Measurements from ENCODE around the gene KIF19. TPM values are rescaled to one million over a fixed set of nuclear protein-coding genes. Genes with fewer than 3 reads are reported as not detected.
A peak's percentile ranks its signal among the peaks of the same experiment; 100 is the strongest.

KIF19 gene
- total RNA-seq, 1 donor from 2014 or later: 55.2 TPM

- intact Hi-C loops (cut with DNase I): no loop called here
- ATAC-seq (no peak), DNase-seq (ENCODE audit: low spot score) (no peak)
Observed at GRCh38 chr17:74356646-74357465, 30.8 kb downstream of the KIF19 start.

- intact Hi-C loops (cut with DNase I): no loop called here
- no peak for ATAC-seq
- DNase-seq (ENCODE audit: low spot score): no peak
Observed at GRCh38 chr17:74357466-74357809, 31.4 kb downstream of the KIF19 start.

- intact Hi-C loops (cut with DNase I): no loop called here
- ATAC-seq: no peak
- no peak for DNase-seq (ENCODE audit: low spot score)
Observed at GRCh38 chr17:74358697-74359096, 32.7 kb downstream of the KIF19 start.

GRCh38 chr17:74359916-74360315 is 33.9 kb downstream of the KIF19 start:
- DNase-seq (ENCODE audit: low spot score): no peak
- no peak for ATAC-seq
- intact Hi-C loops (cut with DNase I): loop anchor here (10.0 kb wide), 1 partner anchor 155 kb away; the partner anchor contains the start of gene RPL38

- no peak for ATAC-seq
- DNase-seq (ENCODE audit: low spot score): no peak
- intact Hi-C loops (cut with DNase I): loop anchor here (10.0 kb wide), 1 partner anchor 156 kb away; the partner anchor contains the start of gene RPL38
Observed at GRCh38 chr17:74360899-74361229, 34.8 kb downstream of the KIF19 start.

GRCh38 chr17:74361230-74362068 is 35.4 kb downstream of the KIF19 start, which contains the start of gene BTBD17:
Gene BTBD17 (minus strand): TSS chr17:74361868. CDS start chr17:74361819, 49 bp downstream.
- ATAC-seq (peak; percentile 88), DNase-seq (ENCODE audit: low spot score) (peak; percentile 83)
- intact Hi-C loops (cut with DNase I): loop anchor here (10.0 kb wide), 1 partner anchor 157 kb away; the partner anchor contains the start of gene RPL38

GRCh38 chr17:74362069-74362405 is 36.0 kb downstream of the KIF19 start:
- intact Hi-C loops (cut with DNase I): loop anchor here (10.0 kb wide), 1 partner anchor 157 kb away; the partner anchor contains the start of gene RPL38
- ATAC-seq: no peak
- no peak for DNase-seq (ENCODE audit: low spot score)

GRCh38 chr17:74362810-74363498 is 36.9 kb downstream of the KIF19 start:
- intact Hi-C loops (cut with DNase I): loop anchor here (10.0 kb wide), 1 partner anchor 158 kb away; the partner anchor contains the start of gene RPL38
- DNase-seq (ENCODE audit: low spot score) (no peak), ATAC-seq (no peak)

GRCh38 chr17:74367206-74367605 is 41.2 kb downstream of the KIF19 start, which contains the start of gene GPR142:
Gene GPR142 (plus strand): TSS chr17:74367506. CDS start chr17:74369541, 2,035 bp downstream.
- intact Hi-C loops (cut with DNase I): loop anchor here (10.0 kb wide), 1 partner anchor 162 kb away; the partner anchor contains the start of gene RPL38
- DNase-seq (ENCODE audit: low spot score) (no peak), ATAC-seq (no peak)

GRCh38 chr17:74368341-74369081 is 42.5 kb downstream of the KIF19 start:
- ATAC-seq (peak; percentile 83), DNase-seq (ENCODE audit: low spot score) (peak; percentile 85)
- intact Hi-C loops (cut with DNase I): loop anchor here (10.0 kb wide), 1 partner anchor 164 kb away; the partner anchor contains the start of gene RPL38

- peak; percentile 39 for ATAC-seq
- peak; percentile 71 for DNase-seq (ENCODE audit: low spot score)
- intact Hi-C loops (cut with DNase I): loop anchor here (10.0 kb wide), 1 partner anchor 164 kb away; the partner anchor contains the start of gene RPL38
Observed at GRCh38 chr17:74369221-74369620, 43.2 kb downstream of the KIF19 start.

- intact Hi-C loops (cut with DNase I): loop anchor here (10.0 kb wide), 1 partner anchor 165 kb away; the partner anchor contains the start of gene RPL38
- no peak for ATAC-seq
- DNase-seq (ENCODE audit: low spot score): no peak
Observed at GRCh38 chr17:74369665-74370490, 43.9 kb downstream of the KIF19 start.

GRCh38 chr17:74371653-74372147 is 45.7 kb downstream of the KIF19 start:
- no peak for ATAC-seq
- DNase-seq (ENCODE audit: low spot score): no peak
- intact Hi-C loops (cut with DNase I): no loop called here

- intact Hi-C loops (cut with DNase I): no loop called here
Observed at GRCh38 chr17:74372426-74372825, 46.4 kb downstream of the KIF19 start.

GRCh38 chr17:74373838-74374606 is 48.0 kb downstream of the KIF19 start:
- DNase-seq (ENCODE audit: low spot score): no peak
- no peak for ATAC-seq
- intact Hi-C loops (cut with DNase I): no loop called here

More at GRCh38 chr17:74372426-74372825, 46.4 kb downstream of the KIF19 start:
- no peak for ATAC-seq
- no peak for DNase-seq (ENCODE audit: low spot score)

- no peak for ATAC-seq
- no peak for DNase-seq (ENCODE audit: low spot score)
- intact Hi-C loops (cut with DNase I): no loop called here
Observed at GRCh38 chr17:74374858-74375257, 48.8 kb downstream of the KIF19 start.
